GM21529 (cell line): ENCODE results near the gene ARHGAP18.

Experiments used
- ATAC-seq: cut with Tn5 transposase; IDR thresholded peaks from one replicate; pipeline ENCODE4 v1.9.1; 2021; ENCODE audit not compliant: unreplicated experiment

Gene ARHGAP18

GRCh38 chr6:129709769-129710449 lies at the start of gene ARHGAP18:
TSS of gene ARHGAP18 (minus strand) at chr6:129710177. CDS start at chr6:129710136, 41 bp downstream.
- ATAC-seq = peak; percentile 96

GRCh38 chr6:129755787-129756186 lies 45.8 kb upstream of the ARHGAP18 start:
- ATAC-seq = no peak

GRCh38 chr6:129754750-129755149 lies 44.8 kb upstream of the ARHGAP18 start:
- ATAC-seq = no peak

GRCh38 chr6:129753422-129753821 lies 43.4 kb upstream of the ARHGAP18 start:
- ATAC-seq = no peak

- no peak for ATAC-seq
Measured at GRCh38 chr6:129751384-129751783, 41.4 kb upstream of the ARHGAP18 start.

- ATAC-seq = no peak
Measured at GRCh38 chr6:129750360-129750759, 40.4 kb upstream of the ARHGAP18 start.

- peak; percentile 41 for ATAC-seq
Measured at GRCh38 chr6:129749749-129750120, 39.8 kb upstream of the ARHGAP18 start.

GRCh38 chr6:129748901-129749748 lies 39.1 kb upstream of the ARHGAP18 start:
- no peak for ATAC-seq

GRCh38 chr6:129748212-129748900 lies 38.4 kb upstream of the ARHGAP18 start:
- ATAC-seq = peak; percentile 90

GRCh38 chr6:129747588-129748112 lies 37.7 kb upstream of the ARHGAP18 start:
- no peak for ATAC-seq

- no peak for ATAC-seq
Measured at GRCh38 chr6:129744880-129745237, 34.9 kb upstream of the ARHGAP18 start.

GRCh38 chr6:129744201-129744879 lies 34.4 kb upstream of the ARHGAP18 start:
- no peak for ATAC-seq

GRCh38 chr6:129740013-129740412 lies 30.0 kb upstream of the ARHGAP18 start:
- no peak for ATAC-seq

GRCh38 chr6:129736105-129736504 lies 26.1 kb upstream of the ARHGAP18 start:
- no peak for ATAC-seq

GRCh38 chr6:129733290-129733689 lies 23.3 kb upstream of the ARHGAP18 start:
- ATAC-seq = peak; percentile 61

GRCh38 chr6:129732542-129732941 lies 22.6 kb upstream of the ARHGAP18 start:
- ATAC-seq = no peak

GRCh38 chr6:129732034-129732433 lies 22.1 kb upstream of the ARHGAP18 start:
- ATAC-seq = no peak

- ATAC-seq = no peak
Measured at GRCh38 chr6:129731428-129731827, 21.5 kb upstream of the ARHGAP18 start.

- ATAC-seq = peak; percentile 70
Measured at GRCh38 chr6:129730477-129731165, 20.6 kb upstream of the ARHGAP18 start.

- no peak for ATAC-seq
Measured at GRCh38 chr6:129726650-129727049, 16.7 kb upstream of the ARHGAP18 start.
